GM12878 (cell line): ENCODE measurements around the gene SP4. TPM values are rescaled to one million over a fixed set of nuclear protein-coding genes. Genes with fewer than 3 reads are reported as not detected.

Experiments used
- ATAC-seq: fragments of 200-7000 bp; cut with Tn5 transposase; 3 replicates; pipeline ENCODE4 v1.9.1; 2020; ENCODE audit warnings: mild to moderate bottlenecking, moderate library complexity
- BruUV-seq: library from RNA; stranded (reverse); fragments of 400-500 nt; replicated peaks from 2 replicates; lab custom pipeline; 2021; lab: Mats Ljungman, UMichigan
- CTCF ChIA-PET: fragments of 300-600 bp; sonication (Branson Sonifier 250); formaldehyde crosslinking; extraction: SDS; loops from one replicate; lab custom pipeline; 2021; ENCODE audit warnings: inconsistent platforms; lab: Yijun Ruan, JAX
- POLR2A ChIA-PET: fragments of 350-600 bp; formaldehyde crosslinking; extraction: SDS; loops from one replicate; lab custom pipeline; 2021; ENCODE audit warnings: inconsistent platforms; lab: Charles Lee
- RAD21 ChIA-PET: fragments of 300-600 bp; sonication (Branson Sonifier 250); formaldehyde crosslinking; loops from one replicate; lab custom pipeline; 2023; ENCODE audit warnings: antibody characterized with exemption; ENCODE audit not compliant: unreplicated experiment; lab: Charles Lee
- SMC1A ChIA-PET: fragments of 300-600 bp; sonication (Branson Sonifier 250); formaldehyde crosslinking; loops from one replicate; lab custom pipeline; 2023; ENCODE audit not compliant: unreplicated experiment, uncharacterized antibody; lab: Charles Lee
- DNase-seq: peaks from one replicate; pipeline ENCODE4 v3.0.0-alpha.2; 2011; ENCODE audit warnings: low read depth, low spot score
- FAIRE-seq: peaks from 3 replicates; lab custom pipeline; 2011; peaks lifted over from hg19 to GRCh38; lab: Jason Lieb, UNC
- H2AFZ ChIP-seq: 2 replicates; pipeline ENCODE4 v1.6.0; 2011; ENCODE audit warnings: low read depth, low read length, control low read depth; ENCODE audit not compliant: control insufficient read depth
- H3K27ac ChIP-seq: 2 replicates; pipeline ENCODE4 v1.5.1; 2011; ENCODE audit warnings: control low read depth; ENCODE audit not compliant: control insufficient read depth, insufficient read depth
- H3K27me3 ChIP-seq, 2 experiments: replicated peaks in 1 of 2; 2 replicates each; pipeline versions ENCODE4 v1.6.0 to v1.6.1; 2011; ENCODE audit warnings: low read length in 1 of 2; ENCODE audit not compliant: control insufficient read depth in 2 of 2, insufficient read depth in 2 of 2
- H3K36me3 ChIP-seq, 2 experiments: 2 replicates each; pipeline ENCODE4 v1.5.1; 2011; ENCODE audit warnings: low read length in 1 of 2; ENCODE audit not compliant: control insufficient read depth in 2 of 2, insufficient read depth in 2 of 2
- H3K4me1 ChIP-seq: 2 replicates; pipeline ENCODE4 v1.6.1; 2011; ENCODE audit warnings: mild to moderate bottlenecking, low read length, moderate library complexity, mixed read lengths; ENCODE audit not compliant: control insufficient read depth, insufficient read depth
- H3K4me2 ChIP-seq: 2 replicates; pipeline ENCODE4 v1.6.0; 2011; ENCODE audit warnings: control low read depth; ENCODE audit not compliant: control insufficient read depth, insufficient read depth
- H3K4me3 ChIP-seq: fragments of 200-600 bp; sonication (generic); 2 replicates; pipeline ENCODE4 v1.5.1; 2016
- H3K79me2 ChIP-seq: 2 replicates; pipeline ENCODE4 v1.6.0; 2011; ENCODE audit warnings: low read length; ENCODE audit not compliant: control insufficient read depth, insufficient read depth
- H3K9ac ChIP-seq: 2 replicates; pipeline ENCODE4 v1.8.0; 2011; ENCODE audit warnings: low read length, control low read depth, mixed read lengths; ENCODE audit not compliant: control insufficient read depth, insufficient read depth
- H3K9me3 ChIP-seq: replicated peaks from 3 replicates; pipeline ENCODE4 v1.5.1; 2011; ENCODE audit warnings: mild to moderate bottlenecking, low read length; ENCODE audit not compliant: control insufficient read depth, insufficient read depth
- H4K20me1 ChIP-seq: 2 replicates; pipeline ENCODE4 v1.6.0; 2011; ENCODE audit not compliant: control insufficient read depth, insufficient read depth
- ATF3 ChIP-seq: IDR thresholded peaks from 2 replicates; pipeline ENCODE4 v1.6.1; 2011; ENCODE audit warnings: low read depth, mild to moderate bottlenecking, low read length, moderate library complexity, borderline replicate concordance; ENCODE audit errors: extremely low read depth
- CHD2 ChIP-seq: IDR thresholded peaks from 2 replicates; pipeline ENCODE4 v1.6.1; 2011; ENCODE audit warnings: low read depth, low read length, improper control_type of control experiment, borderline replicate concordance
- FOS ChIP-seq: IDR thresholded peaks from 3 replicates; pipeline ENCODE4 v1.6.1; 2011; ENCODE audit warnings: borderline replicate concordance; ENCODE audit not compliant: insufficient read length; ENCODE audit errors: extremely low read depth
- MLLT1 ChIP-seq: fragments of 450-650 bp; IDR thresholded peaks from 2 replicates; pipeline ENCODE4 v1.6.1; 2016; ENCODE audit warnings: mild to moderate bottlenecking
- NBN ChIP-seq: fragments of 450-650 bp; IDR thresholded peaks from 2 replicates; pipeline ENCODE4 v1.6.1; 2016
- SMARCA5 ChIP-seq: fragments of 450-650 bp; IDR thresholded peaks from 2 replicates; pipeline ENCODE4 v1.6.1; 2017; ENCODE audit warnings: mild to moderate bottlenecking
- SPI1 ChIP-seq: IDR thresholded peaks from 2 replicates; pipeline ENCODE4 v1.6.1; 2011; ENCODE audit warnings: low read depth, mild to moderate bottlenecking, low read length, moderate library complexity, borderline replicate concordance; ENCODE audit not compliant: insufficient read depth
- TCF7 ChIP-seq: IDR thresholded peaks from 2 replicates; pipeline ENCODE4 v1.6.1; 2014; ENCODE audit warnings: antibody characterized with exemption, borderline replicate concordance
- YY1 ChIP-seq: IDR thresholded peaks from 2 replicates; pipeline ENCODE4 v1.6.1; 2011; ENCODE audit warnings: low read depth, mild to moderate bottlenecking, low read length
- ZZZ3 ChIP-seq: IDR thresholded peaks from 2 replicates; pipeline ENCODE4 v1.6.1; 2011; ENCODE audit warnings: low read depth; ENCODE audit not compliant: control insufficient read depth, insufficient read length
- in situ Hi-C: fragments of 300-500 bp; cut with MboI; formaldehyde crosslinking; loops from 9 replicates; pipeline ENCODE4 v1.14.3; 2018; ENCODE audit warnings: mixed read lengths
- intact Hi-C: fragments of 100-400 bp; cut with micrococcal nuclease; formaldehyde crosslinking; loops from one replicate; pipeline ENCODE4 v1.14.2; 2022; ENCODE audit not compliant: unreplicated experiment
- polyA plus RNA-seq, 11 experiments: library from polyadenylated mRNA; depleted of rRNA in 4 of 11; unstranded in 6 of 11; stranded (reverse) in 5 of 11; fragments of >200 nt; fragmentation: Nextera tagmentation in 4 of 11; fragmentation: Illumina TruSeq in 1 of 11; extraction: Ambion mirVana in 4 of 11; extraction: Trizol in 1 of 11; gene quantifications; 1 replicate in 1 of 11; 2 replicates in 10 of 11; pipeline versions ENCODE4 v1.2.1 to v1.2.3, GENCODE V29; 2011 to 2016; ENCODE audit warnings: inconsistent platforms in 2 of 11, missing spikeins in 2 of 11, low read depth in 1 of 11
- total RNA-seq, 4 experiments: library from RNA; depleted of rRNA in 3 of 4; stranded (reverse); fragments of >200 nt in 3 of 4; fragmentation: Illumina TruSeq in 1 of 4; extraction: Trizol in 1 of 4; gene quantifications; 2 replicates each; pipeline versions ENCODE4 v1.2.1 to v1.2.3, GENCODE V29; 2013 to 2021
- TF ChIP-seq, protein P1 (sequence below): fragments of 450-650 bp; formaldehyde crosslinking; IDR thresholded peaks from 2 replicates; pipeline ENCODE4 v1.5.0; 2022; ENCODE audit warnings: mild to moderate bottlenecking, missing genetic modification characterization
- TF ChIP-seq, protein P2 (sequence below): IDR thresholded peaks from 2 replicates; pipeline ENCODE4 v1.6.1; 2012; ENCODE audit warnings: improper control_type of control experiment, low read depth, low read length; ENCODE audit not compliant: insufficient replicate concordance

SP4 gene
- total and polyA plus RNA-seq, 10 of the 15 experiments (the other 5 are each of a cell fraction or from before 2014, with no cell fraction given), result 6.2 to 32.4 (median 16.1) TPM

- no peak for DNase-seq
- ChIA-PET POLR2A (interaction anchor here (0.7 to 2.0 kb wide), 2 partner anchors 10 to 1032 kb away, joined by 8 to 10 read pairs; no protein-coding TSS in a partner anchor), RAD21 (interaction anchor here (0.8 to 1.2 kb wide), 2 partner anchors 158 to 167 kb away, joined by 3 to 5 read pairs; no protein-coding TSS in a partner anchor), CTCF (interaction anchor here (1.1 kb wide), 2 partner anchors 11 to 167 kb away, joined by 3 read pairs; no protein-coding TSS in a partner anchor), SMC1A (interaction anchor here (0.8 to 2.5 kb wide), 5 partner anchors 9 to 76 kb away, joined by 3 to 16 read pairs (median 3); no protein-coding TSS in a partner anchor)
- Histone ChIP-seq H3K36me3 (no peaks in the 10 kb centered on the region), H2AFZ (no peak overlapping the region), H3K79me2 (no peaks in the 10 kb centered on the region), H3K27me3 (no peaks in the 10 kb centered on the region), H3K4me3 (no peak overlapping the region), H3K9me3 (no peaks in the 10 kb centered on the region), H4K20me1 (no peaks in the 10 kb centered on the region), H3K4me2 (no peak overlapping the region), H3K27ac (no peak overlapping the region), H3K9ac (no peak overlapping the region), H3K4me1 (peaks cover 6% of the 10 kb centered on the region)
- no peak for FAIRE-seq
- in situ Hi-C loops, result no loop called here
- no TSS peak for BruUV-seq
- intact Hi-C loops, result no loop called here
- ATAC-seq, result no peak
- no peak for TF ChIP-seq TCF7
- no peak for TF ChIP-seq MLLT1
- TF ChIP-seq YY1, result no peak
- TF ChIP-seq ZZZ3, result no peak
- no peak for TF ChIP-seq CHD2
- no peak for TF ChIP-seq SPI1
- TF ChIP-seq ATF3, result no peak
- TF ChIP-seq SMARCA5, result no peak
- TF ChIP-seq, protein P1, sequence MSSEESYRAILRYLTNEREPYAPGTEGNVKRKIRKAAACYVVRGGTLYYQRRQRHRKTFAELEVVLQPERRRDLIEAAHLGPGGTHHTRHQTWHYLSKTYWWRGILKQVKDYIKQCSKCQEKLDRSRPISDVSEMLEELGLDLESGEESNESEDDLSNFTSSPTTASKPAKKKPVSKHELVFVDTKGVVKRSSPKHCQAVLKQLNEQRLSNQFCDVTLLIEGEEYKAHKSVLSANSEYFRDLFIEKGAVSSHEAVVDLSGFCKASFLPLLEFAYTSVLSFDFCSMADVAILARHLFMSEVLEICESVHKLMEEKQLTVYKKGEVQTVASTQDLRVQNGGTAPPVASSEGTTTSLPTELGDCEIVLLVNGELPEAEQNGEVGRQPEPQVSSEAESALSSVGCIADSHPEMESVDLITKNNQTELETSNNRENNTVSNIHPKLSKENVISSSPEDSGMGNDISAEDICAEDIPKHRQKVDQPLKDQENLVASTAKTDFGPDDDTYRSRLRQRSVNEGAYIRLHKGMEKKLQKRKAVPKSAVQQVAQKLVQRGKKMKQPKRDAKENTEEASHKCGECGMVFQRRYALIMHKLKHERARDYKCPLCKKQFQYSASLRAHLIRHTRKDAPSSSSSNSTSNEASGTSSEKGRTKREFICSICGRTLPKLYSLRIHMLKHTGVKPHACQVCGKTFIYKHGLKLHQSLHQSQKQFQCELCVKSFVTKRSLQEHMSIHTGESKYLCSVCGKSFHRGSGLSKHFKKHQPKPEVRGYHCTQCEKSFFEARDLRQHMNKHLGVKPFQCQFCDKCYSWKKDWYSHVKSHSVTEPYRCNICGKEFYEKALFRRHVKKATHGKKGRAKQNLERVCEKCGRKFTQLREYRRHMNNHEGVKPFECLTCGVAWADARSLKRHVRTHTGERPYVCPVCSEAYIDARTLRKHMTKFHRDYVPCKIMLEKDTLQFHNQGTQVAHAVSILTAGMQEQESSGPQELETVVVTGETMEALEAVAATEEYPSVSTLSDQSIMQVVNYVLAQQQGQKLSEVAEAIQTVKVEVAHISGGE (CRISPR knock-in tag), result no peak
- TF ChIP-seq FOS, result no peak
- no peak for TF ChIP-seq NBN
- TF ChIP-seq, protein P2, sequence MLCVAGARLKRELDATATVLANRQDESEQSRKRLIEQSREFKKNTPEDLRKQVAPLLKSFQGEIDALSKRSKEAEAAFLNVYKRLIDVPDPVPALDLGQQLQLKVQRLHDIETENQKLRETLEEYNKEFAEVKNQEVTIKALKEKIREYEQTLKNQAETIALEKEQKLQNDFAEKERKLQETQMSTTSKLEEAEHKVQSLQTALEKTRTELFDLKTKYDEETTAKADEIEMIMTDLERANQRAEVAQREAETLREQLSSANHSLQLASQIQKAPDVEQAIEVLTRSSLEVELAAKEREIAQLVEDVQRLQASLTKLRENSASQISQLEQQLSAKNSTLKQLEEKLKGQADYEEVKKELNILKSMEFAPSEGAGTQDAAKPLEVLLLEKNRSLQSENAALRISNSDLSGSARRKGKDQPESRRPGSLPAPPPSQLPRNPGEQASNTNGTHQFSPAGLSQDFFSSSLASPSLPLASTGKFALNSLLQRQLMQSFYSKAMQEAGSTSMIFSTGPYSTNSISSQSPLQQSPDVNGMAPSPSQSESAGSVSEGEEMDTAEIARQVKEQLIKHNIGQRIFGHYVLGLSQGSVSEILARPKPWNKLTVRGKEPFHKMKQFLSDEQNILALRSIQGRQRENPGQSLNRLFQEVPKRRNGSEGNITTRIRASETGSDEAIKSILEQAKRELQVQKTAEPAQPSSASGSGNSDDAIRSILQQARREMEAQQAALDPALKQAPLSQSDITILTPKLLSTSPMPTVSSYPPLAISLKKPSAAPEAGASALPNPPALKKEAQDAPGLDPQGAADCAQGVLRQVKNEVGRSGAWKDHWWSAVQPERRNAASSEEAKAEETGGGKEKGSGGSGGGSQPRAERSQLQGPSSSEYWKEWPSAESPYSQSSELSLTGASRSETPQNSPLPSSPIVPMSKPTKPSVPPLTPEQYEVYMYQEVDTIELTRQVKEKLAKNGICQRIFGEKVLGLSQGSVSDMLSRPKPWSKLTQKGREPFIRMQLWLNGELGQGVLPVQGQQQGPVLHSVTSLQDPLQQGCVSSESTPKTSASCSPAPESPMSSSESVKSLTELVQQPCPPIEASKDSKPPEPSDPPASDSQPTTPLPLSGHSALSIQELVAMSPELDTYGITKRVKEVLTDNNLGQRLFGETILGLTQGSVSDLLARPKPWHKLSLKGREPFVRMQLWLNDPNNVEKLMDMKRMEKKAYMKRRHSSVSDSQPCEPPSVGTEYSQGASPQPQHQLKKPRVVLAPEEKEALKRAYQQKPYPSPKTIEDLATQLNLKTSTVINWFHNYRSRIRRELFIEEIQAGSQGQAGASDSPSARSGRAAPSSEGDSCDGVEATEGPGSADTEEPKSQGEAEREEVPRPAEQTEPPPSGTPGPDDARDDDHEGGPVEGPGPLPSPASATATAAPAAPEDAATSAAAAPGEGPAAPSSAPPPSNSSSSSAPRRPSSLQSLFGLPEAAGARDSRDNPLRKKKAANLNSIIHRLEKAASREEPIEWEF, result no peak
Observed at GRCh38 chr7:21422751-21423150, 5.1 kb upstream of the SP4 start.
